Lung (tissue), 12 donors: Measurements from ENCODE around the gene NR6A1. TPM values are rescaled to one million over a fixed set of nuclear protein-coding genes. Genes with fewer than 3 reads are reported as not detected.

Experiments
- ATAC-seq: fragments of 200-7000 bp; cut with Tn5 transposase; one replicate; pipeline ENCODE4 v1.9.1; 2020; ENCODE audit warnings: moderate number of reproducible peaks; ENCODE audit not compliant: insufficient read depth, low FRiP score
- DNase-seq, 3 donors: peaks; one replicate each; pipeline ENCODE4 v3.0.0-alpha.2; 2013 to 2017
- H3K27ac ChIP-seq, 2 donors: one replicate each; pipeline ENCODE4 v1.5.1; 2013; ENCODE audit warnings: mild to moderate bottlenecking in 2 of 2, moderate library complexity in 2 of 2, control low read depth in 1 of 2, inconsistent platforms in 1 of 2, low read depth in 1 of 2, low read length in 1 of 2
- H3K27me3 ChIP-seq, 3 donors: one replicate each; pipeline ENCODE4 v1.5.1; 2013; ENCODE audit warnings: low read length in 2 of 3; ENCODE audit not compliant: control insufficient read depth in 3 of 3, insufficient read depth in 3 of 3
- H3K36me3 ChIP-seq, 4 donors: one replicate each; pipeline ENCODE4 v1.5.1; 2013; ENCODE audit warnings: low read length in 4 of 4, mild to moderate bottlenecking in 1 of 4, moderate library complexity in 1 of 4; ENCODE audit not compliant: control insufficient read depth in 4 of 4, insufficient read depth in 4 of 4
- H3K4me1 ChIP-seq, 5 donors: one replicate each; pipeline ENCODE4 v1.5.1; 2013; ENCODE audit warnings: low read length in 5 of 5, mild to moderate bottlenecking in 2 of 5, moderate library complexity in 1 of 5; ENCODE audit not compliant: control insufficient read depth in 5 of 5, insufficient read depth in 5 of 5
- H3K4me3 ChIP-seq: one replicate; pipeline ENCODE4 v1.5.1; 2013; ENCODE audit warnings: mild to moderate bottlenecking, control low read depth, moderate library complexity
- H3K9ac ChIP-seq, 2 donors: one replicate each; pipeline ENCODE4 v1.5.1; 2013; ENCODE audit warnings: low read length in 2 of 2, control low read depth in 1 of 2; ENCODE audit not compliant: insufficient read depth in 1 of 2
- H3K9me3 ChIP-seq, 4 donors: one replicate each; pipeline ENCODE4 v1.5.1; 2013; ENCODE audit warnings: low read length in 3 of 4, mild to moderate bottlenecking in 1 of 4, moderate library complexity in 1 of 4; ENCODE audit not compliant: control insufficient read depth in 4 of 4, insufficient read depth in 3 of 4
- WGBS, 2 donors: extraction: QIAGEN DNeasy Blood & Tissue Kit; methylation state at CpG; one replicate each; pipeline ENCODE4 v1.1.7; 2013; 5-methylcytosine and 5-hydroxymethylcytosine counted together
- polyA plus RNA-seq, 2 donors: library from polyadenylated mRNA; stranded (reverse); fragments of 200-250 nt; gene quantifications; one replicate each; pipeline ENCODE4 v1.2.1, GENCODE V29; 2013
- total RNA-seq, 2 donors: library from RNA; depleted of rRNA in 1 of 2; stranded (reverse); fragments of >200 nt in 1 of 2; gene quantifications; one replicate each; pipeline ENCODE4 v1.2.1, GENCODE V29; 2014 to 2021
- TF ChIP-seq, protein P1 (sequence below): IDR thresholded peaks from 2 replicates; pipeline ENCODE4 v1.5.1; 2012; ENCODE audit warnings: mild to moderate bottlenecking; ENCODE audit errors: control extremely low read depth, extremely low read depth
- donor health status: control.
- donor health status: control.
- donor health status: Bipolar disorder and iron deficiency.
- donor health status: healthy.
- donor health status: DM: yes; HTN: yes; CAD: no.

Gene NR6A1
- total and polyA plus RNA-seq, 4 donors = 0.94 to 4.0 (median 2.4) TPM

DNA sequence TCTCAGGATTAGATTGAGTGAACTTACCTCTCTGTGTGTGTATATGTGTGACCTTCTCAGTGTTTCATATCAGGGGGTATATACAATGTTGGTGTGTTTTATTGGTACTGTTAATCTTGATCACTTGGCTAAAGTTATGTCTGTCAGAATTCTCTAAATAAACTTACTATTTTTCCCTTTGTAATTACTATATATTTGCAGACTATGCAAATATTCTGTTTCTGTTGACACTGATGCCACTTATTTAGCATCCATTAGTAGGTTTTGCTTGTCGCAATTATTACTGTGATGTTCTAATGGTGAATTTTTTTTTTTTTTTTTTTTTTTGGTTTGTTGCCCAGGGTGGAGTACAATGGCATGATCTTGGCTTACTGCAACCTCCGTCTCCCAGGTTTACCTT lies 221.0 kb downstream of the NR6A1 start:
- H3K4me3 ChIP-seq = no peak overlapping the region
- H3K9ac ChIP-seq = no peak overlapping the region
- H3K36me3 ChIP-seq = no peaks in the 10 kb centered on the region
- peaks cover 0 to 3% (median 0%) of the 10 kb centered on the region in 5 donors for H3K4me1 ChIP-seq
- no peak overlapping the region for H3K27ac ChIP-seq
- TF ChIP-seq, protein P1, sequence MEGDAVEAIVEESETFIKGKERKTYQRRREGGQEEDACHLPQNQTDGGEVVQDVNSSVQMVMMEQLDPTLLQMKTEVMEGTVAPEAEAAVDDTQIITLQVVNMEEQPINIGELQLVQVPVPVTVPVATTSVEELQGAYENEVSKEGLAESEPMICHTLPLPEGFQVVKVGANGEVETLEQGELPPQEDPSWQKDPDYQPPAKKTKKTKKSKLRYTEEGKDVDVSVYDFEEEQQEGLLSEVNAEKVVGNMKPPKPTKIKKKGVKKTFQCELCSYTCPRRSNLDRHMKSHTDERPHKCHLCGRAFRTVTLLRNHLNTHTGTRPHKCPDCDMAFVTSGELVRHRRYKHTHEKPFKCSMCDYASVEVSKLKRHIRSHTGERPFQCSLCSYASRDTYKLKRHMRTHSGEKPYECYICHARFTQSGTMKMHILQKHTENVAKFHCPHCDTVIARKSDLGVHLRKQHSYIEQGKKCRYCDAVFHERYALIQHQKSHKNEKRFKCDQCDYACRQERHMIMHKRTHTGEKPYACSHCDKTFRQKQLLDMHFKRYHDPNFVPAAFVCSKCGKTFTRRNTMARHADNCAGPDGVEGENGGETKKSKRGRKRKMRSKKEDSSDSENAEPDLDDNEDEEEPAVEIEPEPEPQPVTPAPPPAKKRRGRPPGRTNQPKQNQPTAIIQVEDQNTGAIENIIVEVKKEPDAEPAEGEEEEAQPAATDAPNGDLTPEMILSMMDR = no peak
- no peak for ATAC-seq
- H3K27me3 ChIP-seq = no peaks in the 10 kb centered on the region
- no peak for DNase-seq
- H3K9me3 ChIP-seq = no peaks in the 10 kb centered on the region
- 94 to 100% methylated on average over 2 of the region's 2 CpGs for WGBS, 2 donors

DNA sequence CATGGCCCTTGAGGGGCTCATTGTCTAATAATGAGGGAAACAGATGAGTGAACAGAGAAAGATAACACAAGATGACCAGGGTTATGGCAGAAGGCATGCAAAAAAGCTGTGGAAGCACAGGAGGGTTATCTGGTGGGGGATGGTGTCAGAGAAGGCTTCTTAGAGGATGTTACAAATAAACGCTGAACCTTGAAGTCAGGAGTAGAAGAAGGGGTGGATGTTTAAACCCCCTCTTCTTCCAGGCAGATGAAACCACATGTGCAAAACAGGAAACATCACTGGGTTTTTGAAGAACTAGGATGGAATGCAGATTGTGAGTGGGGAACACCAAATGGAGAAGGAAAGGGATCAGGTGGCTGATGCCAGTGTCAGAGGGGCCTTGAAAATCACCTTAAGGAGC lies 222.1 kb downstream of the NR6A1 start:
- TF ChIP-seq, protein P1 = no peak
- no peak for DNase-seq
- WGBS, 2 donors = 19 to 39% methylated on average over 1 of the region's 1 CpG
- peaks cover 0 to 3% (median 0%) of the 10 kb centered on the region in 5 donors for H3K4me1 ChIP-seq
- no peaks in the 10 kb centered on the region for H3K27me3 ChIP-seq
- no peaks in the 10 kb centered on the region for H3K9me3 ChIP-seq
- H3K9ac ChIP-seq = no peak overlapping the region
- ATAC-seq = no peak
- H3K4me3 ChIP-seq = no peak overlapping the region
- no peaks in the 10 kb centered on the region for H3K36me3 ChIP-seq
- no peak overlapping the region for H3K27ac ChIP-seq

DNA sequence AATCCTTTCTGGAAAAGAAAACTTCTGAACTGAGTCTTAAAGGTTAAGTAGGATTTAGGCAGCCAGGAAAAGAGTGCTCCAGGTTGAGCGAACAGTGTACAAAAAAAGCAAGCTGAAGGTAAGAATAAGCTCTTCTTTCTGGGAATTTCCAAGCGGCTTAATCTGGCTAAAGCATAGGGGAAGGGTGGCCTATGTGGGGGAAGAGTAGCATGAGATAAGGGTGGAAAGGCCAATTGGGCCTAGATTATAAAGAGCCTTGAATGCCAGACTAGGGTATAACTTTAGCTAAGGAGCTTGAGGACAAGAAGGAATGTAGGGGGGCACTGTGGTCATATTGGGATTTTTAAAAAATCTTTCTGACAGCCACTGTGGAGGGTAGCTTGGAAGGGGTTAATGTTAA lies 226.6 kb downstream of the NR6A1 start:
- 91 to 98% methylated on average over 2 of the region's 2 CpGs for WGBS, 2 donors
- H3K27me3 ChIP-seq = no peaks in the 10 kb centered on the region
- DNase-seq = no peak
- H3K4me3 ChIP-seq = no peak overlapping the region
- no peak overlapping the region for H3K27ac ChIP-seq
- TF ChIP-seq, protein P1 = no peak
- no peak overlapping the region for H3K9ac ChIP-seq
- ATAC-seq = no peak
- no peaks in the 10 kb centered on the region for H3K36me3 ChIP-seq
- H3K9me3 ChIP-seq = no peaks in the 10 kb centered on the region
- H3K4me1 ChIP-seq = no peaks in the 10 kb centered on the region

DNA sequence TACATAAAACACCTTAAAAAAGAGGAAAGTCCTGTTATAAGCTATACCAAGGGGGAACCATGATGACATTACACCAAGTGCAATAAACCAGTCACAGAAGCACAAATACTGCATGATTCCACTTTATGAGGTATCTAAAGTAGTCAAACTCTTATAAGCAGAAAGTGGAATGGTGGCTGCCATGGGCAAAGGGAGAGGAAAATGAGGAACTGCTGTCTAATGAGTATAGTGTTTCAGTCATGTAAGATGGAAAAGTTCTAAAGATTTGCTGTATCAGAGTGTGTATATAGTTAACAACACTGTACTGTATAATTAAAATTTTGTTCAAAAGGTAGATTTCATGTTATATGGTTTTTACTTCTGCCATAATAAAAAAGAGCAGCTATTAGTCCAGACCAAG lies 229.3 kb downstream of the NR6A1 start:
- ATAC-seq (no peak), DNase-seq (no peak)
- Histone ChIP-seq H3K27me3 (no peaks in the 10 kb centered on the region), H3K9me3 (no peaks in the 10 kb centered on the region), H3K27ac (no peak overlapping the region), H3K9ac (no peak overlapping the region), H3K4me1 (no peaks in the 10 kb centered on the region), H3K4me3 (no peak overlapping the region), H3K36me3 (no peaks in the 10 kb centered on the region)
- TF ChIP-seq, protein P1 = no peak
